Forelimb muscle (tissue), 1 donor: Measurements from ENCODE around the gene RNF130. TPM values are rescaled to one million over a fixed set of nuclear protein-coding genes. Genes with fewer than 3 reads are reported as not detected.

Experiments
- DNase-seq: peaks from one replicate; pipeline ENCODE4 v3.0.0-alpha.2; 2013; ENCODE audit warnings: low read depth
- polyA plus RNA-seq: library from polyadenylated mRNA; unstranded; fragments of 120-200 nt; gene quantifications from one replicate; pipeline ENCODE4 v1.2.1, GENCODE V29; 2013; ENCODE audit not compliant: insufficient read length

The RNF130 gene
- polyA plus RNA-seq, 1 donor: 36.5 TPM

- DNase-seq: no peak
These were observed 152.6 kb downstream of the RNF130 start for GRCh38 chr5:179918742-179919486.

DNA sequence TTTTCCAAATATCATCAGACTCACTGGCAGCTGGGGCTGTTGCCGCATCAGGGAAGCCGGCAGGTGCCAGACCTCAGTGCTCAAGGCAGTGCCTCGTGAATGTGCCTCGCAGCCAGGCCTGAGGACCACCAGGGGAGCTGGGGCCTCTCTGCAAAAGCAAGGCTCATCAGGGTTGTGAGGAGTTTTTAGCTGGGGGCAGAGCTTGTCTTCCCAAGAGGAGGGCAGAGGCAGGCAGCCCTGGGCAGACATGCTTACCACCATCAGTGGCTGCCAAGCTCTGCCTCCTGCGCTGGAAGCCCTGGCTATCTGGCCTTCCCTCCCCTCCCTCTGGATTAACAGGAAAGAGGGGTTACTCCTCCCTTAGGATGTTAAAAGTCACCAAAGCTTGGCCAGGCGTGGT is 155.0 kb downstream of the RNF130 start:
- DNase-seq: no peak

GRCh38 chr5:179915406-179915935 is 156.1 kb downstream of the RNF130 start:
- no peak for DNase-seq

GRCh38 chr5:179914032-179914755 is 157.4 kb downstream of the RNF130 start:
- DNase-seq: no peak

- no peak for DNase-seq
These were observed 158.1 kb downstream of the RNF130 start for GRCh38 chr5:179913461-179913860.

DNA sequence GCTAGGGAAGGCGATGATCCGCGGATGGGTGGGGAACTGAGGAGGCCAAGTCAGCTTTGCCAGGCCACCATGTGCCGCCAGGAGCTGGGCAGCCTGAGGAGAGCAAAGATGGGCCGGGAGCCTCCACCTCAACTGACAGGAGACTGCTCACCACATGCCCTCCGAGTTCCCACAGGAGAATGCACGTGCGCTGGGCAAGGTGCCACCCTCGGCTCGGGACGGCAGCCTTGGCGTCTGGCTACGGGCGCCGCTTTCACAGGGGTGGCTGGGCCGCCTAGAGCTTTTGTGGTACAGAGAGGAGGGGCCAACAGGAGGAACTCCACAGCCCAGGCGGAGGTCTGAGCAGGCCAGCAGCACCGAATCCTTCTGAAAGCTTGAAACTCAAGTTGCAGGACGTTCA is 158.6 kb downstream of the RNF130 start:
- DNase-seq: no peak

GRCh38 chr5:179912386-179912785 is 159.2 kb downstream of the RNF130 start:
- DNase-seq: no peak

DNA sequence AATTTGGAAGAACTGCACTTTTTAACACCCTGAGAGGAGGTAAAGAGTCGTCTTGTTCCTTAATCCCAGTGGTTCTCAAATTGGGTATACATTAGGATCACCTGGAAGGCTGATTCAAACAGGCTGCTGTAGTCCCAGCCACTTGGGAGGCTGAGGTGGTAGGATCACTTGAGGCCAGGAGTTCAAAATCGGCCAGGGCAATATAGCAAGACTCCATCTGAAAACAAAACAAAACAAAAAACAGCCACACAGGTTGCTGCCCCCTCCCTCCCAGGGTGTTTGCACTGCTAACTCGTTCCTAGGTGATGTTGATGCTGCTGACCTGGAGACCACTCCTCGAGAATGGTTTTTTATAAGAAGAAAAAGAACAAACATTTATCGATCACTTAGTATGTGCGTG is 162.3 kb downstream of the RNF130 start:
- DNase-seq: no peak

DNA sequence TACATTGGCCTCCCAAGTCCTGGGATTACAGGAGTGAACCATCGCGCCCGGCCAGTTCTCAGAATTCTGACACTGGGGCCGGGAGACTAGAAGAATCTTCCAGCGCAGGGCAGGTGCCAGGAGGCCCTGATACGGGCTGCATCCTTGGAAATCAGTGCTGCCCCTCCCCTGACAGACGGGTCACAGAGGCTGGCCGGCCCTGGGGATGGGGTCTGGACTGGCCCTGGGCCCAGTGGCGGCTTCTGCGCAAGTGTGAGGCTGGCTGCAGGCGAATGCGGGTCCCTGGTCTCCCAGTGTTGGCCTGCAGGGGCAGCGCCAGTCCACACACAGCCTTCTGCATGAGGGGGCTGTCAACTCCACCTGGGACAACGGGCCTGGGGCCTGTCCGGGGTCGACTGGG is 163.0 kb downstream of the RNF130 start:
- no peak for DNase-seq

- peak; percentile 41 for DNase-seq
These were observed 163.8 kb downstream of the RNF130 start, which contains the start of gene TBC1D9B for GRCh38 chr5:179907556-179908324. Gene TBC1D9B, minus strand, starts transcription at chr5:179907897. Its CDS starts 76 bp downstream, at chr5:179907821.

GRCh38 chr5:179906795-179907555 is 164.6 kb downstream of the RNF130 start:
- no peak for DNase-seq

GRCh38 chr5:179906294-179906794 is 165.2 kb downstream of the RNF130 start:
- no peak for DNase-seq

GRCh38 chr5:179905161-179905560 is 166.4 kb downstream of the RNF130 start:
- no peak for DNase-seq

Other genes starting within 250 kb of the RNF130 start
- gene MRNIP, start 212.9 kb downstream of the RNF130 start, polyA plus RNA-seq: 15.2 TPM
- gene TBC1D9B, start 163.9 kb downstream of the RNF130 start, polyA plus RNA-seq: 54.8 TPM
- 3.5 TPM for gene RASGEF1C, start 137.5 kb upstream of the RNF130 start, polyA plus RNA-seq
- gene MAPK9, start 220.3 kb upstream of the RNF130 start, polyA plus RNA-seq: 31.0 TPM